GM12891 (cell line): Measurements from ENCODE around the gene WNT7B.

Experiments used
- POLR2A ChIP-seq: IDR thresholded peaks from 2 replicates; pipeline ENCODE4 v1.6.1; 2011; ENCODE audit warnings: low read depth, low read length, control low read depth
- TAF1 ChIP-seq: IDR thresholded peaks from 2 replicates; pipeline ENCODE4 v1.6.1; 2011; ENCODE audit warnings: low read depth, low read length, control low read depth

- TF ChIP-seq TAF1 (no peak), POLR2A (no peak)
These were observed 62.7 kb downstream of the WNT7B start for GRCh38 chr22:45914309-45914708.
